DOHH2 (cell line): Measurements from ENCODE around the gene ABLIM1.

Experiments
- EZH2phosphoT487 ChIP-seq: fragments of 200-600 bp; sonication (generic); IDR thresholded peaks from 2 replicates; pipeline ENCODE4 v1.6.1; 2017; ENCODE audit warnings: borderline replicate concordance, mild to moderate bottlenecking, antibody characterized with exemption, low read length, moderate library complexity, mixed read lengths
- TF ChIP-seq, protein P1 (sequence below): fragments of 200-600 bp; sonication (generic); IDR thresholded peaks from one replicate; pipeline ENCODE4 v1.5.1; 2014; ENCODE audit warnings: antibody characterized with exemption, mild to moderate bottlenecking, low read depth, low read length; ENCODE audit not compliant: poor library complexity, severe bottlenecking

- TF ChIP-seq, protein P1, sequence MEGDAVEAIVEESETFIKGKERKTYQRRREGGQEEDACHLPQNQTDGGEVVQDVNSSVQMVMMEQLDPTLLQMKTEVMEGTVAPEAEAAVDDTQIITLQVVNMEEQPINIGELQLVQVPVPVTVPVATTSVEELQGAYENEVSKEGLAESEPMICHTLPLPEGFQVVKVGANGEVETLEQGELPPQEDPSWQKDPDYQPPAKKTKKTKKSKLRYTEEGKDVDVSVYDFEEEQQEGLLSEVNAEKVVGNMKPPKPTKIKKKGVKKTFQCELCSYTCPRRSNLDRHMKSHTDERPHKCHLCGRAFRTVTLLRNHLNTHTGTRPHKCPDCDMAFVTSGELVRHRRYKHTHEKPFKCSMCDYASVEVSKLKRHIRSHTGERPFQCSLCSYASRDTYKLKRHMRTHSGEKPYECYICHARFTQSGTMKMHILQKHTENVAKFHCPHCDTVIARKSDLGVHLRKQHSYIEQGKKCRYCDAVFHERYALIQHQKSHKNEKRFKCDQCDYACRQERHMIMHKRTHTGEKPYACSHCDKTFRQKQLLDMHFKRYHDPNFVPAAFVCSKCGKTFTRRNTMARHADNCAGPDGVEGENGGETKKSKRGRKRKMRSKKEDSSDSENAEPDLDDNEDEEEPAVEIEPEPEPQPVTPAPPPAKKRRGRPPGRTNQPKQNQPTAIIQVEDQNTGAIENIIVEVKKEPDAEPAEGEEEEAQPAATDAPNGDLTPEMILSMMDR = no peak
- TF ChIP-seq EZH2phosphoT487 = no peak
Observed at GRCh38 chr10:114396464-114396863, 261.6 kb downstream of the ABLIM1 start.
